ENCODE data around the gene MYO7B. TPM values are rescaled to one million over a fixed set of nuclear protein-coding genes. Genes with fewer than 3 reads are reported as not detected.

MYO7B gene
- total and polyA plus RNA-seq, 9 of the 15 experiments (the other 6 are each of a cell fraction or from before 2014, with no cell fraction given), result 0.08 TPM; not detected in 8

- POLR2A ChIA-PET, result interaction anchor here (0.6 to 1.4 kb wide), 4 partner anchors 11 to 230 kb away, joined by 3 read pairs; no protein-coding TSS in a partner anchor
- Histone ChIP-seq H3K9ac (ENCODE audit: insufficient read depth in 1 of 2, low read depth in 2 of 2, low read length in 2 of 2) (no peak overlapping the region), H3K4me2 (ENCODE audit: insufficient read depth, low read length) (no peak overlapping the region), H3K4me1 (replicated peaks in 1 of 2; ENCODE audit: control insufficient read depth in 2 of 2, insufficient read depth in 2 of 2, low read length in 2 of 2) (no peaks in the 10 kb centered on the region), H4K20me1 (replicated peaks; ENCODE audit: control insufficient read depth, insufficient read depth, low read length) (no peaks in the 10 kb centered on the region), H3K79me2 (ENCODE audit: control insufficient read depth, insufficient read depth, low read length) (no peaks in the 10 kb centered on the region), H2AFZ (ENCODE audit: low read depth, low read length) (no peak overlapping the region), H3K27me3 (ENCODE audit: control insufficient read depth in 2 of 2, insufficient read depth in 2 of 2, low read length in 2 of 2) (peaks cover 9 to 33% of the 10 kb centered on the region in 2 experiments), H3K4me3 (no peak overlapping the region), H3K9me1 (ENCODE audit: control insufficient read depth, insufficient read depth, low read length) (no peaks in the 10 kb centered on the region), H3K36me3 (ENCODE audit: control insufficient read depth, insufficient read depth, low read length) (no peaks in the 10 kb centered on the region), H3K27ac (ENCODE audit: extremely low read depth, low read depth, low read length) (no peak overlapping the region), H3K9me3 (replicated peaks; ENCODE audit: control insufficient read depth, insufficient read depth, low read depth, low read length) (no peaks in the 10 kb centered on the region)
- DNase-seq (ENCODE audit: extremely low read depth in 1 of 4, low spot score in 3 of 4) (no peak), FAIRE-seq (no peak), ATAC-seq (no peak)
- TF ChIP-seq ZNF449 (CRISPR knock-in tag; IDR thresholded peaks at IDR 0.05) (no peak), AFF1 (IDR thresholded peaks at IDR 0.05; ENCODE audit: low read depth in 1 of 2, partially characterized antibody in 2 of 2) (no peak), HBP1 (CRISPR knock-in tag; IDR thresholded peaks at IDR 0.05) (no peak)
- intact Hi-C loops (cut with micrococcal nuclease), result no loop called here
- BruUV-seq (replicated peaks), result no TSS peak
- CTCF ChIA-PET (ENCODE audit: low intra/inter-chr PET ratio), result no interaction called here
- 2% methylated on average over 5 of the region's 6 CpGs for WGBS (ENCODE audit: insufficient coverage, low coverage, missing lambda C conversion rate)
- in situ Hi-C loops (cut with MboI), result no loop called here
Measured at GRCh38 chr2:127552336-127552735, 16.9 kb downstream of the MYO7B start.

Data from K562 (cell line).